PC-3 (cell line): ENCODE results near the gene RABGAP1L. TPM values are rescaled to one million over a fixed set of nuclear protein-coding genes. Genes with fewer than 3 reads are reported as not detected.

Experiments
- ATAC-seq: fragments of 200-7000 bp; cut with Tn5 transposase; 2 replicates; pipeline ENCODE4 v1.9.1; 2020; ENCODE audit warnings: mild to moderate bottlenecking, moderate library complexity
- BruUV-seq: library from RNA; stranded (reverse); fragments of 400-500 nt; replicated peaks from 2 replicates; lab custom pipeline; 2021; lab: Mats Ljungman, UMichigan
- CTCF ChIA-PET: fragments of 300-600 bp; sonication (Branson Sonifier 250); formaldehyde crosslinking; loops from one replicate; lab custom pipeline; 2022; ENCODE audit warnings: antibody characterized with exemption; lab: Charles Lee
- POLR2A ChIA-PET: fragments of 300-600 bp; sonication (Branson Sonifier 250); formaldehyde crosslinking; loops from one replicate; lab custom pipeline; 2022; ENCODE audit warnings: antibody characterized with exemption; ENCODE audit not compliant: unreplicated experiment; lab: Charles Lee
- DNase-seq: peaks from one replicate; pipeline ENCODE4 v3.0.0-alpha.2; 2015
- H2AFZ ChIP-seq: fragments of 300-600 bp; sonication (generic); 2 replicates; pipeline ENCODE4 v1.6.0; 2016; ENCODE audit warnings: antibody characterized with exemption, low read length
- H3F3A ChIP-seq: fragments of 300-600 bp; sonication (generic); one replicate; pipeline ENCODE4 v1.6.0; 2017; ENCODE audit warnings: antibody characterized with exemption, low read length, control low read depth, mild to moderate bottlenecking; ENCODE audit not compliant: unreplicated experiment
- H3K27ac ChIP-seq: fragments of 300-600 bp; sonication (generic); 2 replicates; pipeline ENCODE4 v1.5.1; 2016; ENCODE audit warnings: mild to moderate bottlenecking, low read length
- H3K27me3 ChIP-seq: fragments of 300-600 bp; sonication (generic); 2 replicates; pipeline ENCODE4 v1.6.1; 2016; ENCODE audit warnings: low read length, mixed read lengths
- H3K36me3 ChIP-seq: fragments of 300-600 bp; sonication (generic); 2 replicates; pipeline ENCODE4 v1.6.1; 2016; ENCODE audit warnings: low read depth, mixed run types, low read length, mixed read lengths
- H3K4me1 ChIP-seq: fragments of 300-600 bp; sonication (generic); 2 replicates; pipeline ENCODE4 v1.5.1; 2016; ENCODE audit warnings: low read length; ENCODE audit not compliant: insufficient read depth
- H3K4me2 ChIP-seq: fragments of 300-600 bp; sonication (generic); 2 replicates; pipeline ENCODE4 v1.6.0; 2016; ENCODE audit warnings: low read length
- H3K4me3 ChIP-seq: fragments of 300-600 bp; sonication (generic); 2 replicates; pipeline ENCODE4 v1.5.1; 2016; ENCODE audit warnings: mild to moderate bottlenecking, low read length, mixed read lengths
- H3K79me2 ChIP-seq: fragments of 300-600 bp; sonication (generic); 2 replicates; pipeline ENCODE4 v1.6.1; 2017; ENCODE audit warnings: low read length, mixed read lengths
- H3K9ac ChIP-seq: fragments of 300-600 bp; sonication (generic); 2 replicates; pipeline ENCODE4 v1.6.0; 2016; ENCODE audit warnings: mild to moderate bottlenecking, low read length
- H3K9me2 ChIP-seq: fragments of 300-600 bp; sonication (generic); replicated peaks from 2 replicates; pipeline ENCODE4 v1.6.1; 2016; ENCODE audit warnings: mixed run types, low read length, mixed read lengths
- H3K9me3 ChIP-seq: fragments of 300-600 bp; sonication (generic); 2 replicates; pipeline ENCODE4 v1.6.1; 2016; ENCODE audit warnings: low read length, mixed read lengths
- H4K20me1 ChIP-seq: fragments of 300-600 bp; sonication (generic); 2 replicates; pipeline ENCODE4 v1.6.1; 2016; ENCODE audit warnings: low read length, mixed read lengths
- EZH2 ChIP-seq: fragments of 300-600 bp; sonication (generic); IDR thresholded peaks from one replicate; pipeline ENCODE4 v1.6.1; 2017; ENCODE audit warnings: antibody characterized with exemption, mild to moderate bottlenecking, low read length; ENCODE audit not compliant: unreplicated experiment
- EZH2phosphoT487 ChIP-seq: fragments of 300-600 bp; sonication (generic); IDR thresholded peaks from 2 replicates; pipeline ENCODE4 v1.6.1; 2018; ENCODE audit warnings: mild to moderate bottlenecking, antibody characterized with exemption, low read length, borderline replicate concordance
- intact Hi-C: fragments of 100-400 bp; cut with micrococcal nuclease; formaldehyde crosslinking; loops from 2 replicates; pipeline ENCODE4 v1.9.0; 2023
- total RNA-seq: library from RNA; depleted of rRNA; stranded (reverse); fragments of >200 nt; gene quantifications from 2 replicates; pipeline ENCODE4 v1.2.3, GENCODE V29; 2014
- TF ChIP-seq, protein P1 (sequence below): fragments of 300-600 bp; sonication (generic); conservative IDR thresholded peaks from 2 replicates; pipeline ENCODE4 v1.5.1; 2017; ENCODE audit warnings: antibody characterized with exemption, low read depth, mild to moderate bottlenecking, low read length

The RABGAP1L gene
- total RNA-seq, 1 experiment from 2014 or later: 24.4 TPM

DNA sequence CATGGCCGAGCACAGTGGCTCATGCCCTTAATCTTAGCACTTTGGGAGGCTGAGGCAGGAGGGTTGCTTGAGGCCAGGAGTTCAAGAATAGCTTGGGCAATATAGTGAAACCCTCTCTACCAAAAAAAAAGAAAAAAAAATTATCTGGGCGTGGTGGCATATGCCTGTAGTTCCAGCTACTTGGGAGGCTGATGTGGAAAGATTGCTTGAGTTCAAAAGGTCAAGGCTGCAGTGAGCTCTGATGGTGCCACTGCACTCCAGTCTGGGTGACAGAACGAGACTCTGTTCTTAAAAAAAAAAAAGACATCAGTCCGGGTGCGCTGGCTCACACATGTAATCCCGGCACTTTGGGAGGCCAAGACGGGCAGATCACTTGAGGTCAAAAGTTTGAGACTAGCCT is 589.3 kb downstream of the RABGAP1L start:
- no peak for DNase-seq
- no peaks in the 10 kb centered on the region for H3K79me2 ChIP-seq
- no peak overlapping the region for H3K27ac ChIP-seq
- ChIA-PET POLR2A (no interaction called here), CTCF (no interaction called here)
- no peaks in the 10 kb centered on the region for H3K9me2 ChIP-seq
- H3K4me3 ChIP-seq: no peak overlapping the region
- no peak overlapping the region for H2AFZ ChIP-seq
- no peaks in the 10 kb centered on the region for H3K27me3 ChIP-seq
- no peaks in the 10 kb centered on the region for H4K20me1 ChIP-seq
- no peaks in the 10 kb centered on the region for H3K36me3 ChIP-seq
- intact Hi-C loops: no loop called here
- no peaks in the 10 kb centered on the region for H3F3A ChIP-seq
- no peak overlapping the region for H3K4me2 ChIP-seq
- H3K9me3 ChIP-seq: no peaks in the 10 kb centered on the region
- no peak for ATAC-seq
- no peak overlapping the region for H3K9ac ChIP-seq
- no TSS peak for BruUV-seq
- TF ChIP-seq EZH2 (no peak), EZH2phosphoT487 (no peak)
- TF ChIP-seq, protein P1, sequence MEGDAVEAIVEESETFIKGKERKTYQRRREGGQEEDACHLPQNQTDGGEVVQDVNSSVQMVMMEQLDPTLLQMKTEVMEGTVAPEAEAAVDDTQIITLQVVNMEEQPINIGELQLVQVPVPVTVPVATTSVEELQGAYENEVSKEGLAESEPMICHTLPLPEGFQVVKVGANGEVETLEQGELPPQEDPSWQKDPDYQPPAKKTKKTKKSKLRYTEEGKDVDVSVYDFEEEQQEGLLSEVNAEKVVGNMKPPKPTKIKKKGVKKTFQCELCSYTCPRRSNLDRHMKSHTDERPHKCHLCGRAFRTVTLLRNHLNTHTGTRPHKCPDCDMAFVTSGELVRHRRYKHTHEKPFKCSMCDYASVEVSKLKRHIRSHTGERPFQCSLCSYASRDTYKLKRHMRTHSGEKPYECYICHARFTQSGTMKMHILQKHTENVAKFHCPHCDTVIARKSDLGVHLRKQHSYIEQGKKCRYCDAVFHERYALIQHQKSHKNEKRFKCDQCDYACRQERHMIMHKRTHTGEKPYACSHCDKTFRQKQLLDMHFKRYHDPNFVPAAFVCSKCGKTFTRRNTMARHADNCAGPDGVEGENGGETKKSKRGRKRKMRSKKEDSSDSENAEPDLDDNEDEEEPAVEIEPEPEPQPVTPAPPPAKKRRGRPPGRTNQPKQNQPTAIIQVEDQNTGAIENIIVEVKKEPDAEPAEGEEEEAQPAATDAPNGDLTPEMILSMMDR: no peak
- H3K4me1 ChIP-seq: no peaks in the 10 kb centered on the region

DNA sequence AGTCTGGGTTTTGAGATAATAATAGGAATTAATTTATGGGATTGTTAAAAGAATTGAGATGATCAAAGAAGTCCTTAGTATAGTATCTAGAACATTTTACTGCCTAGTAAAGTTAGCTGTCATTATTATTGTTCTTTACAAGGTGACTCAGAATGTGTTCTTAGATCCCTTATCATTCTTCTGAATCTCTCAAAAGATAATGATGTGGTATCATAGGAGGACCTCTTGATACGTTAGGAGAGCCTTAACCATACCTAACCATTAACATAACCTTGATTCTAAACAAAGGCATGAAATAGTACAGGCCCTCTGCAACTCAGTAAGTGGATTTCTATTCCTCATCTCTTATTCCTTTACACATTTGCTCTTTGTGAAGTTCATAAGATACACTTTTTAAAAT is 593.8 kb downstream of the RABGAP1L start:
- H3K9ac ChIP-seq: no peak overlapping the region
- no peaks in the 10 kb centered on the region for H3K9me3 ChIP-seq
- no peaks in the 10 kb centered on the region for H3F3A ChIP-seq
- intact Hi-C loops: no loop called here
- POLR2A ChIA-PET: no interaction called here
- no peak overlapping the region for H3K4me2 ChIP-seq
- no peak for DNase-seq
- no peak overlapping the region for H3K4me3 ChIP-seq
- no peaks in the 10 kb centered on the region for H3K4me1 ChIP-seq
- CTCF ChIA-PET: no interaction called here
- H2AFZ ChIP-seq: no peak overlapping the region
- ATAC-seq: no peak
- no peak for TF ChIP-seq EZH2phosphoT487
- TF ChIP-seq, protein P1: no peak
- TF ChIP-seq EZH2: no peak
- H3K27ac ChIP-seq: no peak overlapping the region
- H3K27me3 ChIP-seq: no peaks in the 10 kb centered on the region
- no peaks in the 10 kb centered on the region for H3K36me3 ChIP-seq
- H4K20me1 ChIP-seq: no peaks in the 10 kb centered on the region
- H3K79me2 ChIP-seq: no peaks in the 10 kb centered on the region
- BruUV-seq: no TSS peak
- H3K9me2 ChIP-seq: no peaks in the 10 kb centered on the region

DNA sequence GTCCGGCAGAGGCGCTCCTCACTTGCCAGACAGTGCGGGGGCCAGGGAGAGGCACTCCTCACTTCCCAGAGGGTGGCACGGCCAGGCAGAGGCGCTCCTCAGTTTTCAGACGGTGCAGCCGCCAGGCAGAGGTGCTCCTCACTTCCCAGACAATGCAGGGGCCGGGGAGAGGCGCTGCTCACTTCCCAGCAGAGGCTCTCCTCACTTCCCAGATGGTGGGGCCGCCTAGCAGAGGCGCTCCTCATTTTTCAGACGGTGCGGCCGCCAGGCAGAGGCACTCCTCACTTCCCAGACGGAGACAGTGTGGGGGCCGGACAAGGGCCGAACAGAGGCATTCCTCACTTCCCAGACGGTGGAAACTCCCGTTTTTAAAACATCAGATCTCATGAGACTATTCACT is 602.0 kb downstream of the RABGAP1L start:
- Histone ChIP-seq H4K20me1 (no peaks in the 10 kb centered on the region), H3K4me2 (no peak overlapping the region), H3K9me3 (no peaks in the 10 kb centered on the region), H3K27me3 (no peaks in the 10 kb centered on the region), H3K79me2 (no peaks in the 10 kb centered on the region), H3K9ac (no peak overlapping the region), H2AFZ (no peak overlapping the region), H3K4me3 (no peak overlapping the region), H3K9me2 (no peaks in the 10 kb centered on the region), H3K36me3 (no peaks in the 10 kb centered on the region), H3K4me1 (no peaks in the 10 kb centered on the region), H3K27ac (no peak overlapping the region), H3F3A (no peaks in the 10 kb centered on the region)
- intact Hi-C loops: no loop called here
- CTCF ChIA-PET: no interaction called here
- DNase-seq: no peak
- TF ChIP-seq, protein P1: no peak
- TF ChIP-seq EZH2phosphoT487: no peak
- TF ChIP-seq EZH2: no peak
- POLR2A ChIA-PET: no interaction called here
- no TSS peak for BruUV-seq
- no peak for ATAC-seq
